Cardiac fibroblast (primary cell): ENCODE data around the gene ELF5.

Source experiments
- DNase-seq, 2 donors: peaks; one replicate each; pipeline versions ENCODE4 v3.0.0 to v3.0.0-alpha.2; 2010; ENCODE audit warnings: low read depth in 2 of 2
- H3K4me3 ChIP-seq, 2 donors: replicated peaks in 1 of 2; 1 replicate in 1 of 2; 2 replicates in 1 of 2; pipeline ENCODE4 v1.5.1; 2011; ENCODE audit warnings: low read depth in 2 of 2, low read length in 2 of 2, mild to moderate bottlenecking in 2 of 2, moderate library complexity in 1 of 2
- CTCF ChIP-seq: IDR thresholded peaks from one replicate; pipeline ENCODE4 v1.5.1; 2011; ENCODE audit warnings: low read depth, mild to moderate bottlenecking, low read length, inconsistent platforms

Gene ELF5

GRCh38 chr11:34444428-34444827 is 69.2 kb downstream of the ELF5 start:
- H3K4me3 ChIP-seq = no peak overlapping the region
- no peak for DNase-seq
- no peak for TF ChIP-seq CTCF

GRCh38 chr11:34443136-34443535 is 70.5 kb downstream of the ELF5 start:
- no peak overlapping the region for H3K4me3 ChIP-seq

GRCh38 chr11:34441814-34442213 is 71.8 kb downstream of the ELF5 start:
- TF ChIP-seq CTCF = no peak
- DNase-seq = no peak
- no peak overlapping the region for H3K4me3 ChIP-seq

More at GRCh38 chr11:34443136-34443535, 70.5 kb downstream of the ELF5 start:
- DNase-seq = no peak
- no peak for TF ChIP-seq CTCF

- TF ChIP-seq CTCF = no peak
- peak overlapping the region; percentile 85 to 90 for H3K4me3 ChIP-seq
- DNase-seq = no peak
These were observed 73.9 kb downstream of the ELF5 start for GRCh38 chr11:34439610-34440198.

GRCh38 chr11:34438529-34439507 is 74.8 kb downstream of the ELF5 start, which contains the start of gene CAT:
TSS of gene CAT (plus strand) at chr11:34438934. CDS start at chr11:34439014, 80 bp downstream.
- DNase-seq = peak; percentile 98 to 99
- peak within 1 kb of the TSS; percentile 85 to 90 for H3K4me3 ChIP-seq
- no peak for TF ChIP-seq CTCF

GRCh38 chr11:34437224-34438125 is 76.1 kb downstream of the ELF5 start:
- no peak for TF ChIP-seq CTCF
- H3K4me3 ChIP-seq = peak overlapping the region in 1 of 2 donors; percentile 90
- DNase-seq = no peak
